Measurements from ENCODE around the gene ULBP1.

- TF ChIP-seq CTCF (IDR thresholded peaks at IDR 0.05) (no peak), TCF7L2 (IDR thresholded peaks at IDR 0.05; ENCODE audit: low read depth, low read length) (no peak)
Observed at GRCh38 chr6:149977221-149977620, 13.5 kb downstream of the ULBP1 start.
